GM23248 (cell line): ENCODE measurements around the gene C2orf74.

Experiments used
- EZH2 ChIP-seq: fragments of 200-600 bp; sonication (generic); IDR thresholded peaks from 2 replicates; pipeline ENCODE4 v1.6.1; 2018; ENCODE audit warnings: antibody characterized with exemption, mild to moderate bottlenecking; ENCODE audit not compliant: insufficient read depth, poor library complexity, severe bottlenecking
- EZH2phosphoT487 ChIP-seq: fragments of 200-600 bp; sonication (generic); IDR thresholded peaks from 2 replicates; pipeline ENCODE4 v1.6.1; 2018; ENCODE audit warnings: antibody characterized with exemption, moderate library complexity, mild to moderate bottlenecking, low read depth; ENCODE audit not compliant: insufficient read depth

DNA sequence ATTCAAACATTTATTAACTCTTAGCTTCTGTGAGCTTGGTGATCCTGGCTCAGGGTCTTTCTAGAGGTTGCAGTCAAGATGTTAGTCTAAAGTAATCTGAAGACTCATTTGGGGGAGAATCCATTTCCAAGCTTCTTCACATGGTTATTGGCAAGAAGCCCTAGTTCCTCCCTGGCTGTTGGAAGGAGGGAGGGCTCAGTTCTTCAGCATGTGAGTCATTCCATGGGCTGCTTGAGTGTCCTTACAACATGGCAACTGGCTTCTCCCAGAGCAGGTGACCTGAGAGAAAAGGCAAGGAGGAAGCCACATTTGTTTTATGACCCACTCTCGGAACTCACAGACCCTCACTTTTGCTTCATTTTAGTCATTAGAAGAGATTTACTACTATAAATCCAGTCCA, 10.6 kb upstream of the C2orf74 start:
- TF ChIP-seq EZH2phosphoT487 (no peak), EZH2 (no peak)
